NCI-H345 (cell line): ENCODE measurements around the gene ZSWIM6.

Source experiments
- DNase-seq: peaks from one replicate; lab custom pipeline; 2025; lab: John Stamatoyannopoulos, UW

ZSWIM6 gene

GRCh38 chr5:61441742-61442141, 109.7 kb downstream of the ZSWIM6 start:
- DNase-seq = no peak

GRCh38 chr5:61447780-61448495, 115.9 kb downstream of the ZSWIM6 start:
- no peak for DNase-seq

- DNase-seq = no peak
Observed at GRCh38 chr5:61449804-61450492, 117.9 kb downstream of the ZSWIM6 start.

GRCh38 chr5:61450493-61451279, 118.6 kb downstream of the ZSWIM6 start:
- DNase-seq = peak; percentile 24

- DNase-seq = no peak
Observed at GRCh38 chr5:61455179-61456006, 123.3 kb downstream of the ZSWIM6 start.

GRCh38 chr5:61460471-61460870, 128.4 kb downstream of the ZSWIM6 start:
- no peak for DNase-seq

GRCh38 chr5:61461417-61461816, 129.4 kb downstream of the ZSWIM6 start:
- DNase-seq = no peak

- no peak for DNase-seq
Observed at GRCh38 chr5:61461926-61462325, 129.9 kb downstream of the ZSWIM6 start.

- DNase-seq = no peak
Observed at GRCh38 chr5:61463596-61463995, 131.5 kb downstream of the ZSWIM6 start.

- no peak for DNase-seq
Observed at GRCh38 chr5:61464512-61464911, 132.5 kb downstream of the ZSWIM6 start.

GRCh38 chr5:61465066-61465465, 133.0 kb downstream of the ZSWIM6 start:
- no peak for DNase-seq

- DNase-seq = no peak
Observed at GRCh38 chr5:61465496-61465895, 133.4 kb downstream of the ZSWIM6 start.

- no peak for DNase-seq
Observed at GRCh38 chr5:61466017-61466416, 134.0 kb downstream of the ZSWIM6 start.

GRCh38 chr5:61467766-61468482, 135.9 kb downstream of the ZSWIM6 start:
- DNase-seq = no peak

- DNase-seq = no peak
Observed at GRCh38 chr5:61468483-61468865, 136.4 kb downstream of the ZSWIM6 start.

- DNase-seq = no peak
Observed at GRCh38 chr5:61471352-61471751, 139.3 kb downstream of the ZSWIM6 start.

- DNase-seq = no peak
Observed at GRCh38 chr5:61472172-61472958, 140.3 kb downstream of the ZSWIM6 start.

- DNase-seq = no peak
Observed at GRCh38 chr5:61474746-61475145, 142.7 kb downstream of the ZSWIM6 start.

GRCh38 chr5:61477788-61478187, 145.7 kb downstream of the ZSWIM6 start:
- DNase-seq = no peak

- DNase-seq = no peak
Observed at GRCh38 chr5:61479850-61480614, 148.0 kb downstream of the ZSWIM6 start.
